Measurements from ENCODE around the gene CD160.

CD160 gene

DNA sequence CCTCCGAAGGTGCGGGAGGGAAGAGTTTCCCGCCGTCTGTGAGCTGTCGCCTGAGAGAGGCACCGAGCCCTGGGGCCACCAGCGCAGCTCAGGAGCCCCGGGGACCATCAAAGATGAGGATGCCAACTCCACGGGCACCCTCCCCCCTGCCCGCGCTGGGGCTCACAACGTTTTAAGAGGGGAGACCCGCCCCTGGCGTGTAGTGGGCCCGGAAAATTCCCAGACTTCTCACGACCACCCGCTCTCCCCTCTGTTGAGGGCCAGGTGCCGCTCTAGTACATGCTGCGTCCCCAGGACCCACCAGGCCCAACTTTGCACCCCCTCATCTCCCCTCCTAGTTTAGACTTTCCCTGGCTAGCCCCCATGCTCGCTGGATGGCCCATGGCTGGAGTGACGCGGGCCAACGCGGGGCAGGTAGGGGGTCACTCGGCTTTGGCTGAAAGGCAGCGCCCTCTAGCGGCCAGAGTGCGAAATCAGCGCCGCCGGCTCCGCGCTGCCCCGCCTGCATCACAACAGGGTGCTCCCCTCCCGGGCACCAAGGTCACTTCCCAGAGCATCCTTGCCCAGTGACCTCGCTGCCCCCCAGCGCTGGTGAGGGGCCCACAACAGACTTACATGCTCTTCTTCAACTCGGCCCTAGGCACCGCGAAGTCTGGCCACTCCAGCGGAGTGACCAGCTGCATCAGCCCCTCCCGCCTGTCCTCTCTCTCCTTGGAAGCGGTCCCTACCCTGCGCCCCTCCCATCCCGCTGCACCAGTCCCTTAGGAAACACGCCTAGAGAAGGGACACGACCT is 1.8 kb downstream of the CD160 start (continued):
- TF ChIP-seq MYNN (tag by site-specific recombination; IDR thresholded peaks at IDR 0.05; ENCODE audit: borderline replicate concordance) (no peak; the same call in 1 of the 2 replicates), ZNF654 (tag by site-specific recombination; IDR thresholded peaks at IDR 0.05; ENCODE audit: low read depth) (peak; percentile 80), MZF1 (tag by site-specific recombination; IDR thresholded peaks at IDR 0.05; ENCODE audit: borderline replicate concordance) (no peak), ZNF747 (tag by site-specific recombination; IDR thresholded peaks at IDR 0.05) (no peak), ZNF433 (tag by site-specific recombination; IDR thresholded peaks at IDR 0.05; ENCODE audit: low read depth) (no peak), GLI2 (tag by site-specific recombination; IDR thresholded peaks at IDR 0.05; ENCODE audit: borderline replicate concordance, low read depth) (no peak), ZNF658 (tag by site-specific recombination; IDR thresholded peaks at IDR 0.05) (no peak), ZNF174 (tag by site-specific recombination; IDR thresholded peaks at IDR 0.05) (no peak), ZNF510 (tag by site-specific recombination; IDR thresholded peaks at IDR 0.05; ENCODE audit: insufficient replicate concordance) (no peak), ZNF514 (tag by site-specific recombination; IDR thresholded peaks at IDR 0.05) (no peak), ZNF544 (tag by site-specific recombination; IDR thresholded peaks at IDR 0.05) (no peak), ZNF501 (tag by site-specific recombination; IDR thresholded peaks at IDR 0.05) (0 out of 2 replicates have a peak, but pooled peaks have one; percentile 24), ZNF354C (tag by site-specific recombination; IDR thresholded peaks at IDR 0.05; ENCODE audit: borderline replicate concordance, low read depth) (no peak), ZNF211 (tag by site-specific recombination; IDR thresholded peaks at IDR 0.05; ENCODE audit: low read depth) (no peak), ZNF837 (tag by site-specific recombination; IDR thresholded peaks at IDR 0.05) (no peak), ZNF571 (tag by site-specific recombination; IDR thresholded peaks at IDR 0.05) (no peak), HOXA7 (CRISPR knock-in tag; IDR thresholded peaks at IDR 0.05; ENCODE audit: borderline replicate concordance) (no peak), ZNF341 (tag by site-specific recombination; IDR thresholded peaks at IDR 0.05; ENCODE audit: low read depth) (no peak), GLIS1 (tag by site-specific recombination; IDR thresholded peaks at IDR 0.05) (peak; percentile 88), ZNF76 (tag by site-specific recombination; IDR thresholded peaks at IDR 0.05; ENCODE audit: borderline replicate concordance, low read depth) (peak; percentile 21; the same call in 1 of the 2 replicates), ZNF623 (tag by site-specific recombination; IDR thresholded peaks at IDR 0.05) (no peak), ZNF2 (tag by site-specific recombination; IDR thresholded peaks at IDR 0.05) (peak; percentile 92)
- TF ChIP-seq, protein P1, sequence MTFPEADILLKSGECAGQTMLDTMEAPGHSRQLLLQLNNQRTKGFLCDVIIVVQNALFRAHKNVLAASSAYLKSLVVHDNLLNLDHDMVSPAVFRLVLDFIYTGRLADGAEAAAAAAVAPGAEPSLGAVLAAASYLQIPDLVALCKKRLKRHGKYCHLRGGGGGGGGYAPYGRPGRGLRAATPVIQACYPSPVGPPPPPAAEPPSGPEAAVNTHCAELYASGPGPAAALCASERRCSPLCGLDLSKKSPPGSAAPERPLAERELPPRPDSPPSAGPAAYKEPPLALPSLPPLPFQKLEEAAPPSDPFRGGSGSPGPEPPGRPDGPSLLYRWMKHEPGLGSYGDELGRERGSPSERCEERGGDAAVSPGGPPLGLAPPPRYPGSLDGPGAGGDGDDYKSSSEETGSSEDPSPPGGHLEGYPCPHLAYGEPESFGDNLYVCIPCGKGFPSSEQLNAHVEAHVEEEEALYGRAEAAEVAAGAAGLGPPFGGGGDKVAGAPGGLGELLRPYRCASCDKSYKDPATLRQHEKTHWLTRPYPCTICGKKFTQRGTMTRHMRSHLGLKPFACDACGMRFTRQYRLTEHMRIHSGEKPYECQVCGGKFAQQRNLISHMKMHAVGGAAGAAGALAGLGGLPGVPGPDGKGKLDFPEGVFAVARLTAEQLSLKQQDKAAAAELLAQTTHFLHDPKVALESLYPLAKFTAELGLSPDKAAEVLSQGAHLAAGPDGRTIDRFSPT (tag by site-specific recombination; IDR thresholded peaks at IDR 0.05), result peak; percentile 75
- TF ChIP-seq, protein P2, sequence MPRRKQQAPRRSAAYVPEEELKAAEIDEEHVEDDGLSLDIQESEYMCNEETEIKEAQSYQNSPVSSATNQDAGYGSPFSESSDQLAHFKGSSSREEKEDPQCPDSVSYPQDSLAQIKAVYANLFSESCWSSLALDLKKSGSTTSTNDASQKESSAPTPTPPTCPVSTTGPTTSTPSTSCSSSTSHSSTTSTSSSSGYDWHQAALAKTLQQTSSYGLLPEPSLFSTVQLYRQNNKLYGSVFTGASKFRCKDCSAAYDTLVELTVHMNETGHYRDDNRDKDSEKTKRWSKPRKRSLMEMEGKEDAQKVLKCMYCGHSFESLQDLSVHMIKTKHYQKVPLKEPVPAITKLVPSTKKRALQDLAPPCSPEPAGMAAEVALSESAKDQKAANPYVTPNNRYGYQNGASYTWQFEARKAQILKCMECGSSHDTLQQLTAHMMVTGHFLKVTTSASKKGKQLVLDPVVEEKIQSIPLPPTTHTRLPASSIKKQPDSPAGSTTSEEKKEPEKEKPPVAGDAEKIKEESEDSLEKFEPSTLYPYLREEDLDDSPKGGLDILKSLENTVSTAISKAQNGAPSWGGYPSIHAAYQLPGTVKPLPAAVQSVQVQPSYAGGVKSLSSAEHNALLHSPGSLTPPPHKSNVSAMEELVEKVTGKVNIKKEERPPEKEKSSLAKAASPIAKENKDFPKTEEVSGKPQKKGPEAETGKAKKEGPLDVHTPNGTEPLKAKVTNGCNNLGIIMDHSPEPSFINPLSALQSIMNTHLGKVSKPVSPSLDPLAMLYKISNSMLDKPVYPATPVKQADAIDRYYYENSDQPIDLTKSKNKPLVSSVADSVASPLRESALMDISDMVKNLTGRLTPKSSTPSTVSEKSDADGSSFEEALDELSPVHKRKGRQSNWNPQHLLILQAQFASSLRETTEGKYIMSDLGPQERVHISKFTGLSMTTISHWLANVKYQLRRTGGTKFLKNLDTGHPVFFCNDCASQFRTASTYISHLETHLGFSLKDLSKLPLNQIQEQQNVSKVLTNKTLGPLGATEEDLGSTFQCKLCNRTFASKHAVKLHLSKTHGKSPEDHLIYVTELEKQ (tag by site-specific recombination; IDR thresholded peaks at IDR 0.05; ENCODE audit: borderline replicate concordance), result no peak
- TF ChIP-seq, protein P3, sequence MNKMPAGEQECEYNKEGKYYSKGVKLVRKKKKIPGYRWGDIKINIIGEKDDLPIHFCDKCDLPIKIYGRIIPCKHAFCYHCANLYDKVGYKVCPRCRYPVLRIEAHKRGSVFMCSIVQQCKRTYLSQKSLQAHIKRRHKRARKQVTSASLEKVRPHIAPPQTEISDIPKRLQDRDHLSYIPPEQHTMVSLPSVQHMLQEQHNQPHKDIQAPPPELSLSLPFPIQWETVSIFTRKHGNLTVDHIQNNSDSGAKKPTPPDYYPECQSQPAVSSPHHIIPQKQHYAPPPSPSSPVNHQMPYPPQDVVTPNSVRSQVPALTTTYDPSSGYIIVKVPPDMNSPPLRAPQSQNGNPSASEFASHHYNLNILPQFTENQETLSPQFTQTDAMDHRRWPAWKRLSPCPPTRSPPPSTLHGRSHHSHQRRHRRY (tag by site-specific recombination; IDR thresholded peaks at IDR 0.05), result no peak
- TF ChIP-seq, protein P4, sequence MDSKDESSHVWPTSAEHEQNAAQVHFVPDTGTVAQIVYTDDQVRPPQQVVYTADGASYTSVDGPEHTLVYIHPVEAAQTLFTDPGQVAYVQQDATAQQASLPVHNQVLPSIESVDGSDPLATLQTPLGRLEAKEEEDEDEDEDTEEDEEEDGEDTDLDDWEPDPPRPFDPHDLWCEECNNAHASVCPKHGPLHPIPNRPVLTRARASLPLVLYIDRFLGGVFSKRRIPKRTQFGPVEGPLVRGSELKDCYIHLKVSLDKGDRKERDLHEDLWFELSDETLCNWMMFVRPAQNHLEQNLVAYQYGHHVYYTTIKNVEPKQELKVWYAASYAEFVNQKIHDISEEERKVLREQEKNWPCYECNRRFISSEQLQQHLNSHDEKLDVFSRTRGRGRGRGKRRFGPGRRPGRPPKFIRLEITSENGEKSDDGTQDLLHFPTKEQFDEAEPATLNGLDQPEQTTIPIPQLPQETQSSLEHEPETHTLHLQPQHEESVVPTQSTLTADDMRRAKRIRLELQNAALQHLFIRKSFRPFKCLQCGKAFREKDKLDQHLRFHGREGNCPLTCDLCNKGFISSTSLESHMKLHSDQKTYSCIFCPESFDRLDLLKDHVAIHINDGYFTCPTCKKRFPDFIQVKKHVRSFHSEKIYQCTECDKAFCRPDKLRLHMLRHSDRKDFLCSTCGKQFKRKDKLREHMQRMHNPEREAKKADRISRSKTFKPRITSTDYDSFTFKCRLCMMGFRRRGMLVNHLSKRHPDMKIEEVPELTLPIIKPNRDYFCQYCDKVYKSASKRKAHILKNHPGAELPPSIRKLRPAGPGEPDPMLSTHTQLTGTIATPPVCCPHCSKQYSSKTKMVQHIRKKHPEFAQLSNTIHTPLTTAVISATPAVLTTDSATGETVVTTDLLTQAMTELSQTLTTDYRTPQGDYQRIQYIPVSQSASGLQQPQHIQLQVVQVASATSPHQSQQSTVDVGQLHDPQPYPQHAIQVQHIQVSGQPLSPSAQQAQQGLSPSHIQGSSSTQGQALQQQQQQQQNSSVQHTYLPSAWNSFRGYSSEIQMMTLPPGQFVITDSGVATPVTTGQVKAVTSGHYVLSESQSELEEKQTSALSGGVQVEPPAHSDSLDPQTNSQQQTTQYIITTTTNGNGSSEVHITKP (tag by site-specific recombination; IDR thresholded peaks at IDR 0.05), result peak; percentile 49
- TF ChIP-seq, protein P5, sequence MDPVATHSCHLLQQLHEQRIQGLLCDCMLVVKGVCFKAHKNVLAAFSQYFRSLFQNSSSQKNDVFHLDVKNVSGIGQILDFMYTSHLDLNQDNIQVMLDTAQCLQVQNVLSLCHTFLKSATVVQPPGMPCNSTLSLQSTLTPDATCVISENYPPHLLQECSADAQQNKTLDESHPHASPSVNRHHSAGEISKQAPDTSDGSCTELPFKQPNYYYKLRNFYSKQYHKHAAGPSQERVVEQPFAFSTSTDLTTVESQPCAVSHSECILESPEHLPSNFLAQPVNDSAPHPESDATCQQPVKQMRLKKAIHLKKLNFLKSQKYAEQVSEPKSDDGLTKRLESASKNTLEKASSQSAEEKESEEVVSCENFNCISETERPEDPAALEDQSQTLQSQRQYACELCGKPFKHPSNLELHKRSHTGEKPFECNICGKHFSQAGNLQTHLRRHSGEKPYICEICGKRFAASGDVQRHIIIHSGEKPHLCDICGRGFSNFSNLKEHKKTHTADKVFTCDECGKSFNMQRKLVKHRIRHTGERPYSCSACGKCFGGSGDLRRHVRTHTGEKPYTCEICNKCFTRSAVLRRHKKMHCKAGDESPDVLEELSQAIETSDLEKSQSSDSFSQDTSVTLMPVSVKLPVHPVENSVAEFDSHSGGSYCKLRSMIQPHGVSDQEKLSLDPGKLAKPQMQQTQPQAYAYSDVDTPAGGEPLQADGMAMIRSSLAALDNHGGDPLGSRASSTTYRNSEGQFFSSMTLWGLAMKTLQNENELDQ (tag by site-specific recombination; IDR thresholded peaks at IDR 0.05; ENCODE audit: low read depth), result no peak
